Esophagus squamous epithelium (tissue), 5 donors: Measurements from ENCODE around the gene ADAMTS12. TPM values are rescaled to one million over a fixed set of nuclear protein-coding genes. Genes with fewer than 3 reads are reported as not detected.
"Not testable (repeated sequence)": the region's sequence is repeated elsewhere in the genome, so short reads cannot be mapped to it uniquely, and the experiment has no call there.

ENCODE experiments used
- DNase-seq: peaks from one replicate; lab custom pipeline; 2025; lab: John Stamatoyannopoulos, UW
- H3K27ac ChIP-seq, 4 donors: fragments of 200-600 bp; sonication (generic); one replicate each; pipeline ENCODE4 v1.5.1; 2016 to 2019; ENCODE audit warnings: mild to moderate bottlenecking in 1 of 4
- H3K27me3 ChIP-seq, 4 donors: fragments of 200-600 bp; sonication (generic); 1 replicate in 3 of 4; 2 replicates in 1 of 4; pipeline versions ENCODE4 v1.5.1 to v1.6.0; 2017 to 2021; ENCODE audit warnings: antibody characterized with exemption in 1 of 4
- H3K36me3 ChIP-seq, 3 donors: fragments of 200-600 bp; sonication (generic); one replicate each; pipeline ENCODE4 v1.5.1; 2016 to 2019
- H3K4me1 ChIP-seq, 3 donors: fragments of 200-600 bp; sonication (generic); one replicate each; pipeline ENCODE4 v1.5.1; 2017 to 2019
- H3K4me3 ChIP-seq, 4 donors: fragments of 200-600 bp; sonication (generic); 1 replicate in 3 of 4; 2 replicates in 1 of 4; pipeline ENCODE4 v1.5.1; 2016 to 2019; ENCODE audit warnings: mild to moderate bottlenecking in 2 of 4, moderate library complexity in 1 of 4
- H3K9me3 ChIP-seq, 3 donors: fragments of 200-600 bp; sonication (generic); one replicate each; pipeline ENCODE4 v1.5.1; 2016 to 2019
- POLR2A ChIP-seq, 4 donors: fragments of 450-650 bp; IDR thresholded peaks; one replicate each; pipeline ENCODE4 v1.6.1; 2017; ENCODE audit warnings: antibody characterized with exemption in 4 of 4, mild to moderate bottlenecking in 4 of 4, moderate library complexity in 3 of 4
- WGBS, 2 donors: methylation state at CpG; one replicate each; pipeline ENCODE4 v1.1.5; 2018; 5-methylcytosine and 5-hydroxymethylcytosine counted together
- intact Hi-C: fragments of 100-400 bp; cut with DNase I; formaldehyde crosslinking; loops from one replicate; pipeline ENCODE4 v1.15.0; 2022
- total RNA-seq, 4 donors: library from RNA; depleted of rRNA; stranded (reverse); fragments of >200 nt; gene quantifications; one replicate each; pipeline ENCODE4 v1.1.0, GENCODE V29; 2016
- TF ChIP-seq, protein P1 (sequence below), 6 experiments: fragments of 450-650 bp in 4 of 6; fragments of 200-600 bp in 2 of 6; sonication (generic) in 2 of 6; IDR thresholded peaks; one replicate each; pipeline ENCODE4 v1.5.1; 2016 to 2019; ENCODE audit warnings: antibody characterized with exemption in 6 of 6, mild to moderate bottlenecking in 4 of 6, moderate library complexity in 4 of 6
- donor health status: DM: yes; HTN: yes; CAD: no.

ADAMTS12 gene
- total RNA-seq, 4 donors from 2014 or later: 0.73 to 1.3 (median 0.76) TPM; not detected in 1

- Histone ChIP-seq H3K4me3 (no peak overlapping the region), H3K27ac (no peak overlapping the region), H3K9me3 (no peaks in the 10 kb centered on the region), H3K4me1 (peaks cover 0 to 23% (median 0%) of the 10 kb centered on the region in 3 donors), H3K36me3 (no peaks in the 10 kb centered on the region), H3K27me3 (peaks cover 0 to 27% (median 0%) of the 10 kb centered on the region in 4 donors)
- DNase-seq: no peak
- WGBS, 2 donors: 68 to 70% methylated on average over 3 of the region's 3 CpGs
- intact Hi-C loops: no loop called here
- TF ChIP-seq, protein P1, sequence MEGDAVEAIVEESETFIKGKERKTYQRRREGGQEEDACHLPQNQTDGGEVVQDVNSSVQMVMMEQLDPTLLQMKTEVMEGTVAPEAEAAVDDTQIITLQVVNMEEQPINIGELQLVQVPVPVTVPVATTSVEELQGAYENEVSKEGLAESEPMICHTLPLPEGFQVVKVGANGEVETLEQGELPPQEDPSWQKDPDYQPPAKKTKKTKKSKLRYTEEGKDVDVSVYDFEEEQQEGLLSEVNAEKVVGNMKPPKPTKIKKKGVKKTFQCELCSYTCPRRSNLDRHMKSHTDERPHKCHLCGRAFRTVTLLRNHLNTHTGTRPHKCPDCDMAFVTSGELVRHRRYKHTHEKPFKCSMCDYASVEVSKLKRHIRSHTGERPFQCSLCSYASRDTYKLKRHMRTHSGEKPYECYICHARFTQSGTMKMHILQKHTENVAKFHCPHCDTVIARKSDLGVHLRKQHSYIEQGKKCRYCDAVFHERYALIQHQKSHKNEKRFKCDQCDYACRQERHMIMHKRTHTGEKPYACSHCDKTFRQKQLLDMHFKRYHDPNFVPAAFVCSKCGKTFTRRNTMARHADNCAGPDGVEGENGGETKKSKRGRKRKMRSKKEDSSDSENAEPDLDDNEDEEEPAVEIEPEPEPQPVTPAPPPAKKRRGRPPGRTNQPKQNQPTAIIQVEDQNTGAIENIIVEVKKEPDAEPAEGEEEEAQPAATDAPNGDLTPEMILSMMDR (IDR thresholded peaks at IDR 0.05): no peak
- TF ChIP-seq POLR2A (IDR thresholded peaks at IDR 0.05): no peak
Observed at GRCh38 chr5:33885679-33886078, 6.1 kb downstream of the ADAMTS12 start.

DNA sequence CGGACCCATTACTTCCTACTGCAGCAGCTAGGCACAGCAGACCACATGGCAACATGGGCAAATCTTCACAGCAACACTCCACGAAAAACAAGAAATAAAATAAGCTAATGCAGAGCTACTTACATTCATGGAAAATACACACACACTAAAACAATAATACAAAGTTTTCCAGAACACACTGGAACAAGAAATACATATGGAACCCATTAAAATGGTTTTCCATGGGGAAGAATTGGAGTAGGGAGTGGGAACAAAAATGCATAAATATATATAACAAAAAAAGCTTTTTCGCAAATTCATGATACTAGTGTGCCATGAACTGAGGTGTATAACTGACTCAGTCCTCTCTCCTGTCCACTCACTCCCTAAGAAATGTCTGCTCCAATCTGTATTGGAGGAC, 8.3 kb downstream of the ADAMTS12 start:
- H3K27ac ChIP-seq: no peak overlapping the region
- WGBS, 2 donors: 78 to 79% methylated on average over 3 of the region's 3 CpGs
- H3K27me3 ChIP-seq: peaks cover 0 to 5% (median 0%) of the 10 kb centered on the region in 4 donors
- intact Hi-C loops: no loop called here
- peaks cover 0 to 3% (median 0%) of the 10 kb centered on the region in 3 donors for H3K4me1 ChIP-seq
- no peak overlapping the region for H3K4me3 ChIP-seq
- no peaks in the 10 kb centered on the region for H3K9me3 ChIP-seq
- no peak for DNase-seq
- H3K36me3 ChIP-seq: no peaks in the 10 kb centered on the region
- TF ChIP-seq, protein P1 (IDR thresholded peaks at IDR 0.05): no peak
- no peak for TF ChIP-seq POLR2A (IDR thresholded peaks at IDR 0.05)

DNA sequence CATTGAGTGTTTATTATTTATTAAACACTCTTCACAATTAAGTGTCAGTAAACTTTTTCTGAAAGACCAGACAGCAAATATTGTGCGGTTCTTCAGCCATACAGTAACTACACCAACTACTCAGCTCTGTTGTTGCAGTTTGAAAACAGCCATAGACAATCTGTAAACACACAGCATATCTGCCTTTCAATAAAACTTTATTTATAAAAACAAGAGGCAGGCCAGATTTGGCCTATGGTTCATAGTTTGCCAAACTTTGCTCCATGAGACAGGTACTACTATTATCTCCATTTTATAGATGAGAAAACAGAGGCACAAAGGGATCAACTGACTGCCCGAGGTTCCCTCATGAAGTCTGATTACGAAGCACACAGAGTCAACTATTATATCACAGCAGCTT, 11.5 kb downstream of the ADAMTS12 start:
- Histone ChIP-seq H3K4me1 (no peaks in the 10 kb centered on the region), H3K27me3 (no peaks in the 10 kb centered on the region), H3K4me3 (no peak overlapping the region), H3K27ac (no peak overlapping the region), H3K9me3 (no peaks in the 10 kb centered on the region), H3K36me3 (no peaks in the 10 kb centered on the region)
- intact Hi-C loops: no loop called here
- no peak for DNase-seq
- 82 to 93% methylated on average over 3 of the region's 3 CpGs for WGBS, 2 donors
- no peak for TF ChIP-seq POLR2A (IDR thresholded peaks at IDR 0.05)
- TF ChIP-seq, protein P1 (IDR thresholded peaks at IDR 0.05): no peak

- TF ChIP-seq, protein P1 (IDR thresholded peaks at IDR 0.05): no peak
- TF ChIP-seq POLR2A (IDR thresholded peaks at IDR 0.05): no peak
- Histone ChIP-seq H3K4me3 (no peak overlapping the region), H3K36me3 (no peaks in the 10 kb centered on the region), H3K4me1 (no peaks in the 10 kb centered on the region), H3K27me3 (no peaks in the 10 kb centered on the region), H3K27ac (peak overlapping the region in 1 of 4 donors; percentile 18), H3K9me3 (no peaks in the 10 kb centered on the region)
- 69 to 72% methylated on average over 4 of the region's 4 CpGs for WGBS, 2 donors
- no peak for DNase-seq
- intact Hi-C loops: no loop called here
Observed at GRCh38 chr5:33877449-33877848, 14.3 kb downstream of the ADAMTS12 start.

DNA sequence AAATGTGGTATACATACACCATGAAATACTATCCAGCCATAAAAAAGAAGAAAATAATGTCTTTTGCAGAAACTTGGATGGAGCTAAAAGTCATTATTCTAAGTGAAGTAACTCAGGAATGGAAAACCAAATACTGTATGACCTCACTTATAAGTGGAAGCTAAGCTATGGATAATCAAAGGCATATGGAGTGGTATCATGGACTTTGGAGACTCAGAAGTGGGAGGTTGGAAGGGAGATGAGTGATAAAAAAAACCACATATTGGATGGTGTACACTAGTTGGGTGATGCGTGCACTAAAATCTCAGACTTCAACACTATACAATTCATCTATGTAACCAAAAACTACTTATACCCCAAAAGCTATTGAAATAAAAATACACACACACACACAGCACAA, 24.5 kb downstream of the ADAMTS12 start:
- 94 to 96% methylated on average over 1 of the region's 1 CpG for WGBS, 2 donors

DNA sequence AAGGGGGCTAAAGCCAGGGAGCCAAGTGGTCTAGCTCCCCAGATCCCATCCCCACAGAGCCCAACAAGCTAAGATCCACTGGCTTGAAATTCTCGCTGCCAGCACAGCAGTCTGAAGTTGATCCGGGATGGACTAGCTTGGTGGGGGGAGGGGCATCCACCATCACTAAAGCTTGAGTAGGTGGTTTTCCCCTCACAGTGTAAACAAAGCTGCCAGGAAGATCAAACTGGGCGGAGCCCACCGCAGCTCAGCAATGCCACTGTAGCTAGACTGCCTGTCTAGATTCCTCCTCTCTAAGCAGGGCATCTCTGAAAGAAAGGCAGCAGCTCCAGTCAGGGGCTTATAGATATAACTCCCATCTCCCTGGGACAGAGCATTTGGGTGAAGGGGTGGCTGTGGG, 32.6 kb downstream of the ADAMTS12 start:
- intact Hi-C loops, H3K4me1 ChIP-seq, H3K27ac ChIP-seq, H3K27me3 ChIP-seq, H3K4me3 ChIP-seq, DNase-seq, H3K36me3 ChIP-seq, H3K9me3 ChIP-seq: not testable (repeated sequence)
- 18 to 30% methylated on average over 2 of the region's 4 CpGs for WGBS, 2 donors

More for the DNA sequence above, 24.5 kb downstream of the ADAMTS12 start:
- no peak overlapping the region for H3K27ac ChIP-seq
- intact Hi-C loops: no loop called here
- no peak overlapping the region for H3K4me3 ChIP-seq
- no peaks in the 10 kb centered on the region for H3K4me1 ChIP-seq
- no peaks in the 10 kb centered on the region for H3K36me3 ChIP-seq
- H3K9me3 ChIP-seq: peaks cover 0 to 22% (median 8%) of the 10 kb centered on the region in 3 donors
- no peak for TF ChIP-seq POLR2A (IDR thresholded peaks at IDR 0.05)
- TF ChIP-seq, protein P1 (IDR thresholded peaks at IDR 0.05): no peak
- H3K27me3 ChIP-seq: no peaks in the 10 kb centered on the region
- no peak for DNase-seq
